ENCODE measurements around the gene CTNND2.

Gene CTNND2

GRCh38 chr5:11904265-11904906, at the start of gene CTNND2:
Gene CTNND2, minus strand, starts transcription at chr5:11904446. Its CDS starts 593 bp downstream, at chr5:11903853.
- peak; percentile 57 to 64 for DNase-seq

GRCh38 chr5:11946317-11946716, 42.1 kb upstream of the CTNND2 start:
- DNase-seq = no peak

GRCh38 chr5:11941566-11941965, 37.3 kb upstream of the CTNND2 start:
- no peak for DNase-seq

- no peak for DNase-seq
Measured at GRCh38 chr5:11931638-11932037, 27.4 kb upstream of the CTNND2 start.

GRCh38 chr5:11928909-11929308, 24.7 kb upstream of the CTNND2 start:
- no peak for DNase-seq

GRCh38 chr5:11925701-11926100, 21.5 kb upstream of the CTNND2 start:
- no peak for DNase-seq

GRCh38 chr5:11922394-11922793, 18.1 kb upstream of the CTNND2 start:
- DNase-seq = no peak

- DNase-seq = no peak
Measured at GRCh38 chr5:11918463-11919045, 14.3 kb upstream of the CTNND2 start.

GRCh38 chr5:11909471-11909870, 5.2 kb upstream of the CTNND2 start:
- no peak for DNase-seq

- DNase-seq = no peak
Measured at GRCh38 chr5:11906497-11906896, 2.3 kb upstream of the CTNND2 start.

GRCh38 chr5:11905206-11905605, 960 bp upstream of the CTNND2 start:
- no peak for DNase-seq

- DNase-seq = peak; percentile 50 to 54
Measured at GRCh38 chr5:11903614-11904264, 507 bp downstream of the CTNND2 start.

- DNase-seq = peak; percentile 54
Measured at GRCh38 chr5:11903121-11903613, 1.1 kb downstream of the CTNND2 start.

GRCh38 chr5:11902201-11902619, 2.0 kb downstream of the CTNND2 start:
- DNase-seq = no peak

- no peak for DNase-seq
Measured at GRCh38 chr5:11898787-11899186, 5.5 kb downstream of the CTNND2 start.

GRCh38 chr5:11897781-11898180, 6.5 kb downstream of the CTNND2 start:
- DNase-seq = no peak

GRCh38 chr5:11894992-11895391, 9.3 kb downstream of the CTNND2 start:
- no peak for DNase-seq

GRCh38 chr5:11892832-11893231, 11.4 kb downstream of the CTNND2 start:
- DNase-seq = no peak

GRCh38 chr5:11890777-11891176, 13.5 kb downstream of the CTNND2 start:
- no peak for DNase-seq

GRCh38 chr5:11888221-11888620, 16.0 kb downstream of the CTNND2 start:
- DNase-seq = no peak

- peak in 1 of 2 donors; percentile 43 for DNase-seq
Measured at GRCh38 chr5:11878814-11879213, 25.4 kb downstream of the CTNND2 start.

GRCh38 chr5:11873587-11873986, 30.7 kb downstream of the CTNND2 start:
- DNase-seq = no peak

GRCh38 chr5:11869203-11869602, 35.0 kb downstream of the CTNND2 start:
- DNase-seq = no peak

GRCh38 chr5:11863911-11864310, 40.3 kb downstream of the CTNND2 start:
- no peak for DNase-seq
